T-helper 9 cell (primary cell): ENCODE results near the gene POLDIP3.

Experiments
- DNase-seq: peaks from one replicate; pipeline ENCODE4 v3.0.0-alpha.2; 2020

POLDIP3 gene

GRCh38 chr22:42642806-42643633 is 28.3 kb upstream of the POLDIP3 start:
- DNase-seq: no peak

GRCh38 chr22:42641801-42642413 is 27.2 kb upstream of the POLDIP3 start:
- DNase-seq: no peak

- DNase-seq: no peak
These were observed 25.0 kb upstream of the POLDIP3 start for GRCh38 chr22:42639541-42640241.

- no peak for DNase-seq
These were observed 22.9 kb upstream of the POLDIP3 start for GRCh38 chr22:42637555-42637954.

- no peak for DNase-seq
These were observed 21.8 kb upstream of the POLDIP3 start for GRCh38 chr22:42636506-42636905.

GRCh38 chr22:42635531-42635930 is 20.8 kb upstream of the POLDIP3 start:
- no peak for DNase-seq

- no peak for DNase-seq
These were observed 18.3 kb upstream of the POLDIP3 start for GRCh38 chr22:42633013-42633412.

GRCh38 chr22:42632096-42632495 is 17.4 kb upstream of the POLDIP3 start:
- no peak for DNase-seq

- no peak for DNase-seq
These were observed 16.4 kb upstream of the POLDIP3 start for GRCh38 chr22:42630901-42631602.

GRCh38 chr22:42630211-42630610 is 15.5 kb upstream of the POLDIP3 start:
- no peak for DNase-seq

- no peak for DNase-seq
These were observed 13.3 kb upstream of the POLDIP3 start for GRCh38 chr22:42627981-42628380.

GRCh38 chr22:42626951-42627625 is 12.4 kb upstream of the POLDIP3 start:
- no peak for DNase-seq

- no peak for DNase-seq
These were observed 11.7 kb upstream of the POLDIP3 start for GRCh38 chr22:42626431-42626830.

- no peak for DNase-seq
These were observed 10.7 kb upstream of the POLDIP3 start for GRCh38 chr22:42625416-42625815.

GRCh38 chr22:42624551-42625106 is 9.9 kb upstream of the POLDIP3 start:
- no peak for DNase-seq

- DNase-seq: no peak
These were observed 9.2 kb upstream of the POLDIP3 start for GRCh38 chr22:42623756-42624441.

GRCh38 chr22:42623301-42623751 is 8.6 kb upstream of the POLDIP3 start:
- no peak for DNase-seq

GRCh38 chr22:42622061-42622710 is 7.5 kb upstream of the POLDIP3 start:
- DNase-seq: no peak

- peak; percentile 45 for DNase-seq
These were observed 6.9 kb upstream of the POLDIP3 start for GRCh38 chr22:42621505-42622002.

GRCh38 chr22:42620084-42620483 is 5.4 kb upstream of the POLDIP3 start:
- DNase-seq: no peak
